SIG-M5 (cell line): ENCODE results near the gene SPDYE1.
"Not testable (repeated sequence)": the region's sequence is repeated elsewhere in the genome, so short reads cannot be mapped to it uniquely, and the experiment has no call there.

ENCODE experiments used
- DNase-seq: peaks from one replicate; lab custom pipeline; 2025; lab: John Stamatoyannopoulos, UW

Gene SPDYE1

GRCh38 chr7:43992896-43993295 lies 4.8 kb upstream of the SPDYE1 start:
- DNase-seq: not testable (repeated sequence)

GRCh38 chr7:43994681-43995080 lies 3.0 kb upstream of the SPDYE1 start:
- DNase-seq: not testable (repeated sequence)

DNA sequence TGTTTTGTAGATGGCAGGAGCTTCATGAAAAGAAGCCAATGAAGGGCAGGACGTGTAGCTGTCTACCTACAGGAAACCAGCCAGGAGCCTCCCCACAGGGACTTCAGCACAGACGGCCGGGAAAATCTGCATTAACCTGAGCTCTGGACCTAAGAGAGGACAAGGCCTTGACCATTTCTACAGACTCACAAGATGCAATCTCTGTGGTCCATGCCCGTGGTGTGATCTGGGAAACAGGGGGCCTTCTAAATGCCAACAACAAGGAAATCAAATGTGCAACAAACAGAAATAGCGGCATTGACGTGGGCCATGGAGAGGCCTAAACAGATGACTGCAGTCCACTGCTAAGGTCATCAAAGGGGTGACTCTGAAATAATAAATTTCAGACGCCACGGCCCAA lies 14.4 kb downstream of the SPDYE1 start:
- DNase-seq: not testable (repeated sequence)

DNA sequence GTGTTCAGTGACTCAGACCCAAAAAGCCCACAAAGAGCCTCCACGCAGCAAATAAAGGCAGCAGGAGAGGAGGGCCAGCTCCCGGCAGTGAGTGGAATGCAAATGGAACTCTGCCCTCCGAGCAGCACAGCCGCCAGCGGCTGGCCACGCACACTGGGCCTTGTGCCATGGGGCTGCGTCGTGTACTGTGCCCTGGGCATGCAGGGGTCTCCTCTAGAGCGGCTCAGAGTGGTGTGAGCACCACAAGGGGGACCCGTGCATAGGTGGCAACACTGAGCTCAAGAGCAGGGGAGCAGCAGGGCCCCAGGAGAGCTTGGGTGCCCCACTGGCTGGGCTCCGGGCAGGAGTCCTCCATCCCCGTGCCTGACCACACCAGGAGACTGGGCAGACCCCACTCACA lies 17.4 kb downstream of the SPDYE1 start:
- DNase-seq: not testable (repeated sequence)

- DNase-seq: peak; percentile 65
These were observed 21.4 kb downstream of the SPDYE1 start for GRCh38 chr7:44018857-44019807.

DNA sequence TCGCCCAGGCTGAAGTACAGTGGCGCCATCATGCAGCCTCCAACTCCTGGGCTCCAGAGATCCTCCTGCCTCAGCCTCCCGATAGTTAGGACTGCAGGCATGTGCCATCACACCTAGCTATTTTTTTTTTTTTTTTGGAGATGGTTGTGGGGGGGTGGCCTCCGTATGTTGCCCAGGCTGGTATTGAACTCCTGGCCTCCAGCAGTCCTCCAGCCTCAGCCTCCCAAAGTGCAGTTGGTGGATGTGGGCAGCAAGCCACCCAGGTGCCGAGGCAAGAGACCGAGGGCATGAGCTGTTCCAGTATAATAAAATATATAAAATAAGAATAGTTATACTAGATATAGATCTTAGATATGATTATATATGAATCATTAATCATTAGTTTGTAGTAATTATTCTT lies 22.1 kb downstream of the SPDYE1 start:
- not testable (repeated sequence) for DNase-seq

DNA sequence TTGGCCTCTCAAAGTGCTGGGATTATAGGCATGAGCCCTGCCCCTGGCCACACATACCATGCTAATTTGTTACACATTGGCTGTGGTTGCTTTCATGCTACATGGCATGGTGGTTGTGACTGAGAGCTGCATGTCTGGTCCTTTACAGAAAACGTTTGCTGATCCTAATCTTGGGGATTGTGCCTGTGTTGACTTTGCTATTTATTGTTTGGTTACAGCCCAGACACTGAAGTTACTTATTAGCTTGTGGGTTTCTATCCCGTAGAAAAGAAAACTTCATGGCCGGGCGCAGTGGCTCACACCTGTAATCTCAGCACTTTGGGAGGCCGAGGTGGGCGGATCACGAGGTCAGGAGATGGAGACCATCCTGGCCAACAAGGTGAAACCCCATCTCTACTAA lies 24.4 kb downstream of the SPDYE1 start:
- DNase-seq: not testable (repeated sequence)

GRCh38 chr7:44022796-44023467 lies 25.2 kb downstream of the SPDYE1 start:
- DNase-seq: not testable (repeated sequence)

DNA sequence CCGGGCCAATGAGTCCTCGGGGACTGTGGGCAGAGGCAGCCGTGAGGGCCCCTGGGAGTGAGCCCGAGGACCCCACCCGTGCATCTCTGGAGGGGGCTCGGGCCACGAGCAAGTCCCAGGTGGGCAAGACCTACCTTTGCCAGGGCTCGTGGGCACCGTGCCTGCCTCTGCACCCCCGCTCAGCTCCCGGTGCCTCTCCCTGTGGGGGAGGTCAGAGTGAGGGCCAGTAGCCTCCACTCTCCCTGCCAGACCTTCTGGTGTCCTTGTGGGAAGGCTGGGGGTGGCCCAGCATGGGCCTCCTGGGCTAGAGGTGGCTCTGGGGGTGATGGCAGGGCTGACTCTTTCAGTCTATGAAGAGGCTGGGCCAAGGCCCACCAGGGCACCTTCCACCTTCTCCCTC lies 31.7 kb downstream of the SPDYE1 start:
- not testable (repeated sequence) for DNase-seq

DNA sequence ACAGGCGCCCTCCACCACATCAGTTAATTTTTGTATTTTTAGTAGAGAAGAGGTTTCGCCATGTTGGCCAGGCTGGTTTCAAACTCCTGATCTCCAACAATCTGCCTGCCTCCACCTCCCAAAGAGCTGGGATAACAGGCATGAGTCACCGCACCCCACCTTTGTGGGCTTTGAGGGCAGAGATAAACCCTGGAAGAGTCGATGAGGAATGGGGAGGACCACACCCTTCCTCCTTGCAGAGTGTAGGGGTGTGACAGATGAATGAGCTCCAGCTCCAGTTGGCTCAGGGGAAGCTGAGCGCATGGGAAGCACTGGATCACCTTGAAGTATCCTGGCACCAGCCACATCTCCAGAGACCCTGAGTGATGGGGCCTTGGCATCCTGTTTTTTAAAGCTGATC lies 32.3 kb downstream of the SPDYE1 start:
- not testable (repeated sequence) for DNase-seq

GRCh38 chr7:44031319-44031718 lies 33.6 kb downstream of the SPDYE1 start:
- not testable (repeated sequence) for DNase-seq

GRCh38 chr7:44032031-44032430 lies 34.3 kb downstream of the SPDYE1 start:
- DNase-seq: not testable (repeated sequence)

DNA sequence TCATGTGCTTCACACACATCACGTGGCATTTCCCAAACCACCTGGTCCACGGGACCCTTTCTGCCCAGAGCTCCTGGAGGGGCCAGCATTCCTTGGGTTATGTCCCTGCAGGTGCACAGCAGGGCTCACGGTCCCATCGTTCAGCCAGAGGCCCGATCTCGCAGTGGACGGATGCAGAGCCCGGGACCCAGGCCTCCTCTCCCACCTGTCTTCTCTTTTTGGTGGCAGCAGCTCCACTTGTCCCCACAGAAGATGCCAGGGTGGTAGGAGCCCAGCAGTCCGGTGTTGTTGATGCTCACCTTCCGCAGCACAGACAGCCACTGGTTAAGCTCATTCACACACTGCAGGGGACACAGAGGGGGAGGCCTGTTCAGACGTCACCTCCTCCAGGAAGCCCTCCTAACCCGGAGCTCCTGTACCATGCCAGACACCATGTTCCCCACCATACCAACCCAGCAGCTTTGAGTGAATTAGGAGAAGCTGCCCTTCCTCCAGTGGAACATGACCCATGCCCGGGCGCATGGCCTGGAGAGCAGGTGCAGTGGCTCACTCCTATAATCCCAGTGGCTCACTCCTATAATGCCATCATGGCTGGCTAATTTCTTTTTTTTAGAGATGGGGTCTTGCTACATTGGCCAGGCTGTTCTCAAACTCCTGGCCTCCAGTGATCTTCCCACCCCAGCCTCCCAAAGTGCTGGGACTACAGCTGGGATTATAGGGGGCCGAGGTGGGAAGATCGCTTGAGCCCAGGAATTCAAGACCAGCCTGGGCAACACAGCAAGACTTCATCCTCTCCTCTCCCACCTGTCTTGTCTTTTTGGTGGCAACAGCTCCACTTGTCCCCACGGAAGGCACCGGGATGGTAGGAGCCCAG lies 36.5 kb downstream of the SPDYE1 start:
- not testable (repeated sequence) for DNase-seq

DNA sequence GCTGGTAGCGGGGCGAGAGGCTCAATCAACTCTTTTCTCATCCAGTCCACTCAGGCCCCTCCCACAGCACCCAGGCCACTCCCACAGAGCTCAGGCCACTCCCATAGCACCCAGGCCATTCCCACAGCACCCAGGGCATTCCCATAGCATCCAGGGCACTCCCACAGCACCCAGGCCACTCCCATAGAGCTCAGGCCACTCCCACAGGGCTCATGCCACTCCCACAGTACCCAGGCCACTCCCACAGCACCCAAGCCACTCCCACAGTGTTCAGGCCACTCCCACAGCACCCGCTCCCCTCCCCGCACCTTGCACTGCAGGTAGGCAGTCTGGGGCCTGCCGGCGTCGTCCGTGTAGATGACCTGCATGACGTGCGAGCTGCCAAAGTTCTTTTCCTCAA lies 38.7 kb downstream of the SPDYE1 start:
- not testable (repeated sequence) for DNase-seq

DNA sequence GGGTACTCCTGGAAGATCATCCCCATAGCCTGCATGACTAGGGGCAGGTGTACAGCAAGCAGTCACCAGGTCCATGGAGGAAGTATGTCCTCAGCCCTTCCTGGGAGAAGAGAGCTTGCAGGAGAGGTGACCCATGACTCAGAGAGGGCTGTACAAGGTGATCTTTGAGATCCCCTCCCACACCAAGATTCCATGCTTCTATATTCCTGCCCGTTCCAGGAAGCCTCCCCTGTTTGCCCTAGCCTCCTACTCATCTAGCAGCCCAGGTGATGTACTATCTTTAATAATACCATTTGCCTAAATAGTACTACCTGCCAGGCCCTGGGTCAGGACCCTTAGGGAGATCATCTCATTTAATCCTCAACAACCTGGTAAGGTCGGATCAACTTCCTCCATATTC lies 40.3 kb downstream of the SPDYE1 start:
- not testable (repeated sequence) for DNase-seq

DNA sequence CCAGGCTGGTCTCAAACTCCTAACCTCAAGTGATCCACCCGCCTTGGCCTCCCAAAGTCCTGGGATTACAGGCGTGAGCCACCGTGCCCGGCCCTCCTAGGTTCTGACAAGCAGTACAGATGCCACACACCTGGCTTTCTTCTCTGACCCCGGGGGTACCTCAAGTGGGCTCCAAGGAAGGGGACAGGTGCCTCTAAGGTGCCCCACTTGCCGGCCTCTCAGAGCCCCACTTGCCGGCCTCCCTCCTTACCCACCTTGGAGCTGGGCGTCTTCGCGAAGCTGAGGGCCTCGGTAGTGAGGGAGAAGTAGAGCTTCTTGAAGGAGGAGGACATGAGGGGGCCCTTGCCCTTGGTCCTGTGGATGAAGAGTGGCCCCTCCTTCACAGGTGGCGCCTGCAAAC lies 40.9 kb downstream of the SPDYE1 start:
- not testable (repeated sequence) for DNase-seq

DNA sequence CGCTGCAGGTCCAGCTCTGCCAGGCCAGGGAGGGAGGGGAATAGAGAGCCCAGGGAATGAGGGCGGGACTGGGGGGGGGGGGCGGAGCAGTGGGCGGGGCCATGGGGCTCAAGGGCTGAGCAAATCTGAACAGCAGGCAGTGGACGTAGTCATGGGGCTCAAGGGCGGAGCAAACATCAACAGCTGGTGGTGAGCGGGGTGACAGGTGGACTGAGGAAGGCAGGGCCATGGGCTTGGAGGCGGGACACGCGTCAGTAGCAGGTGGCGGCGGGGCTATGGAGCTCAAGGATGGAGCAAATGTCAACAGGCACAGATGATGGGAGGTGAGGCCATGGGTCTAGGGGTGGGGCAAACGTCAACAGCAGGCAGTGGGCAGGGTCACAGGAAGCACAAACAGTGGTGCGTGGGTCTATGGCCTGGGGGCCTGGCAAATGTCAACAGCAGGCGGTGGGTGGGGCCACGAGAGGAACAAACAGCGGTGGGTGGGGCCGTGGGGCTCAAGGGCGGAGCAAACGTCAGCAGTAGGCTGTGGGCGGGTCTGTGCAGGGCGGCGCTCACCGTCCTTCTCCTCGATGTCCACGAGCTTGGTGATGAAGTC lies 41.4 kb downstream of the SPDYE1 start:
- not testable (repeated sequence) for DNase-seq

GRCh38 chr7:44039800-44040492 lies 42.2 kb downstream of the SPDYE1 start:
- not testable (repeated sequence) for DNase-seq

GRCh38 chr7:44040493-44040891 lies 42.8 kb downstream of the SPDYE1 start:
- not testable (repeated sequence) for DNase-seq

DNA sequence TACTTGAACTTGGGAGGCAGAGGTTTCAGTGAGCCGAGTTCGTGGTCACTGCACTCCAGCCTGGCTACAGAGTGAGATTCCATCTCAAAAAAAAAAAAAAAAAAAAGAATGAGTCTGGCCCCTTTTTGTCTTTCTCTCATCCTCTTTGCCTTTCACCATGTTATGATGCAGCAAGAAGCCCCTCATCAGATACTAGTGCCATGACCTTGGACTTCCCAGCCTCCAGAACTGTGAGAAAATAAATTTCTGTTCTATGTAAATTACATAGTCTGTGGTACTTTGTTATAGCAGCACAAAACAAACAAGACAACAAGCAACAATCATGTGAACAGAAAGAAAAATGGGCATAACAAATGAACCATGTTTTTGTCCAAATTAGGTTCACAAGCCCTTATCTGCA lies 44.5 kb downstream of the SPDYE1 start:
- DNase-seq: no peak

GRCh38 chr7:44043902-44044301 lies 46.2 kb downstream of the SPDYE1 start:
- DNase-seq: no peak
